ENCODE measurements around the gene USP33.

GRCh38 chr1:77673716-77674355 is 85.8 kb downstream of the USP33 start:
- TF ChIP-seq POLR2AphosphoS5 (IDR thresholded peaks at IDR 0.05) (no peak), CTCF (IDR thresholded peaks at IDR 0.05) (no peak)
